Hematopoietic multipotent progenitor cell treated with erythropoietin and hydrocortisone succinate and interleukin-3 and kit ligand, for 4 days (in vitro differentiated cells): ENCODE data around the gene PUM1.
A peak's percentile ranks its signal among the peaks of the same experiment; 100 is the strongest.

ENCODE experiments used
- DNase-seq: peaks from one replicate; pipeline ENCODE4 v3.0.0-alpha.2; 2015

Gene PUM1

DNA sequence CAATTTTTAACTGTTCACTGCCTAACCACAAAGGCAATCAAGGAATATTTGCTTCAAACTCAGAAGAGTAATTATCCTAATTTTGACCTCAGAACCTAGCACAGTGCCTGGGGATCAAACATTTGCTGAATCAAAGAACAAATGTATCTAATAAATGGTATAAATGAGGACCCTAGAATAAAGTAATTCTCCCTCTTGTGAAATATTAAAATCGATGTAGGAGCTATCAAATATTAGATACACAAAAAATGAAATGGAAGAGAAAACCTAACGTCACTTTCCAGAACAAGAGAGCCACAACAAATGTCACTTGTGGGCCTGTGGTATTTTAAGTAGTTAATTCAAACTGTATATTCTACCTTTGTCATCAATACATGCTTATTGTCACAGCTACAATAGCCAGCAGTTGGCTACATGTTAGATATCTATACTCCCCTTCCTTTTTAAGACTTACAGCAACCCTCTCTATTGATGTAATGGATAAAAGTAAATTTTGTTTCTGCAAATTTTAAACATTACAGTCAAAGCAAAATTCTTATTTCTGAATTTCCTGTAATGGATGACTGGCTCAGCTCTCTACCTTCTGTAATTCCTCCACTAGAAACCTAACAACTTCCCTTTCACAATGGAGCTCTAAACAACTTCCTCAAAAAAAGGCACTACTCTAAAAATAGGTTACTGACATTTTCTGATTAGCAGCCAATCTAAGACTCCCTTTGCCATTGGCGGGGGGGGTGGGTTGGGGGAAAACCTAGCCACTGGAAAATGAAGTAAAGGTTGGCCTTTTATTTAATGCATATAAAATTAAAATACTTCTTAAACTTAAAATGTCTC is 37.6 kb downstream of the PUM1 start:
- DNase-seq, result peak; percentile 85

DNA sequence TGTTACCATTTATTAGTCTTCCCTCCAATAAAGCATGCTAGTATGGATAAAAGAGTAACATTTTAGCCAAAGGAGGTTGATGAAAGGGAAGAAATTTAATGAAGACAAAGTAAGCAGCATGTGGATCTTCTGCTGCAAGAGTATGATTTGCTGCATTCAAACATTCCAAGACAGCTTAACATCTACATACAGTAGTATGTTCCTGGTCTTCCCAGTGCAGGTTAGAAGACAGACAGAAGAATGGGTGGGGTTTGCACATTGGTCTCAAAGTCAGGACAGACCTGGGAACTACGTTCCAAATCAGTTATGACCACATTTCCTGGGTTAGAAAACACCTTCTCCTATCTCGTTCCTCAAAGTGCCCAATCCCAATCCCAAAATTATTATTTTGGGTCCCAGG is 43.3 kb downstream of the PUM1 start:
- no peak for DNase-seq

DNA sequence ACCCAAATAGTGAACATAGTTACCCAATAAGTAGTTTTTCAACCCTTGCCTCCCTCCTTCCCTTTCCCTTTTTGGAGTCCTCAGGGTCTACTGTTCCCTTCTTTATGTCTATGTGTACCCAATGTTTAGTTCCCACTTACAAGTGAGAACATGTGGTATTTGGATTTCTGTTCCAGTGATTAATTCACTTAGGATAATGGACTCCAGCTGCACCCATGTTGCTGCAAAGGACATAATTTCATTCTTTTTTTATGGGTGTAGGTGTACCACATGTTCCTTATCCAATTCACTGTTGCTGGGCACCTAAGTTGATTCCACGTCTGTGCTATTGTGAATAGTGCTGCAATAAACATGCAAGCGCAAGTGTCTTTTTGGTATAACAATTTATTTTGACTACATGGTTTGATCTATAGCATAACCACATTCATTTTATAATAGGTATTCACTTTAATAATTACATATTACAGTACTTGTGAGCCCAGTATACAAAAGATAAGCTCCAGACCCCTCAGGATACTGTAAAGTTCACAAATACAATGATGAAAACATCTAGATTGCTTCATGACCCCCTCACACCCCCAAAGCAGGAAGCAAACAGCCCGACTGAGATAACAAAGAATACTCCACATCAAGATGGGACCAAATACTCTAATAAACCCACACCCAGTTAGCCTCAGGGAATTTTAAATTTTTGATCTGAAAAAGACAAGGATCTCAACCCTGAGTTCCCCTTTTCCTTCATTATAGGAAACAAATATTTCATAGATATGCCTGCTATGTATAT is 45.3 kb downstream of the PUM1 start:
- peak; percentile 25 for DNase-seq

DNA sequence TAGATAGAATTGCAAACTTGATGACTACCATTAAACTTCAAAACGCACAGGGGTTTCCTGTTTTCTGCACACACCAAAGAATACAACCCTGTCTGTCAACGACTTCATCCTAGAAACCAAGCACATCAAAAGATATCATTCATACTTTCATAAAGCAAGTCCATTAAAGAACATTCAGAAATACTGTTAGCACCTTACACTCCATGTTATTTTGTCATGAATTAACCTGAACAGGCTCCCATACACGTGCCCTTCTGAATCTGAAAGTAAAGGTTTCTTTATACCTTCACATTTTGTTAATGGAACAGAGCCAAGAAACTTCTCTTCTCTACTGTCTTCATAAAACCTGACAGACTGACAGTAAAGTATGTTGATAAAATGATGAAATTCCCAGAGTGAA is 46.1 kb downstream of the PUM1 start:
- DNase-seq, result no peak

DNA sequence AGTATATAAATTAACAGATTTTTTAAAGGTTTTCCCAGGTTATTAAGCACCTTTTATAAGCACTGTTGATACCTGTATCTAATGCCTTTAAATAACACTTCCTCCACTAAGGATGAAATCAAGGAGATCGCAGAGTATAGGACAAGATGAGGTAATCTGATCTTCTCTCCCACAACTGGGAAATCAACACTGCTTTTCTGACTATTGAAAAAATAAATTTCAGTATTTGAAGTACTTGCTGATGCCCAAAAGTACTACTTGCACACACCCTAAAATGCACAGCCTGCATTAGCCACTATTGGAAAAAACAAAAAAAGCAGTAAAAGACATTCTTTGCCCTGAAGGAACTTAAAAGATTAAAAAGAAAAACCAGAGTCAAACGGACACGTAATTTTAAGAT is 48.6 kb downstream of the PUM1 start:
- DNase-seq, result no peak

DNA sequence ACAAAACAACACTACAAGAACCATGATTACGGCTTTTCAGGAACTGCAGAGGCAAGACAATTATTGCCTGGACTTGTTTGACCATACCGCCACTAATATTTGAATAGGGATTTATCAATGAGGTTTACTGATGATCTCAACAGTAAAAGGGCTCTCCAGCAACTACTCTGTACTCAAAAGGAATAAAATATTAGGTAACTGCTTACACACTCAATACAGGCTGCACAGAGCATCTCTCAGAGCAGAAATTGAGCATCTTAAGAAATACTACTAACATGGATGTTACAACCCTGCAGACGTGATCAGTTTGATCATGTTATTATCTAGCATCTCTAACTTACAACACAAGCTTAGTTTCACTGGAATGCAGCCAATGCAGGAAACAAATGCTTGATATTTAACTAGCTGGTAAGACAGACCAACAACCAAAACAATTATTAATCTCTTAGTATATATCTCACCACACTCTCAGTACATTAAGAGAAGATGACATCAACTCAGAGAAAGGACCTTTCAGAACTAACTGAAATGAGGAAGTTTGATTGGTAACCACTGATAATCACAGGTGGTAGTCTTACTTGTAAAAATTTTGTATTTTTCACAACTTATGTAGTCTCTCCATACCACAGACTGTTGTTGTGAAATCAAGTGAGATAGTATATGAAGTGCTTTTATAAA is 52.2 kb downstream of the PUM1 start:
- DNase-seq, result peak; percentile 70

DNA sequence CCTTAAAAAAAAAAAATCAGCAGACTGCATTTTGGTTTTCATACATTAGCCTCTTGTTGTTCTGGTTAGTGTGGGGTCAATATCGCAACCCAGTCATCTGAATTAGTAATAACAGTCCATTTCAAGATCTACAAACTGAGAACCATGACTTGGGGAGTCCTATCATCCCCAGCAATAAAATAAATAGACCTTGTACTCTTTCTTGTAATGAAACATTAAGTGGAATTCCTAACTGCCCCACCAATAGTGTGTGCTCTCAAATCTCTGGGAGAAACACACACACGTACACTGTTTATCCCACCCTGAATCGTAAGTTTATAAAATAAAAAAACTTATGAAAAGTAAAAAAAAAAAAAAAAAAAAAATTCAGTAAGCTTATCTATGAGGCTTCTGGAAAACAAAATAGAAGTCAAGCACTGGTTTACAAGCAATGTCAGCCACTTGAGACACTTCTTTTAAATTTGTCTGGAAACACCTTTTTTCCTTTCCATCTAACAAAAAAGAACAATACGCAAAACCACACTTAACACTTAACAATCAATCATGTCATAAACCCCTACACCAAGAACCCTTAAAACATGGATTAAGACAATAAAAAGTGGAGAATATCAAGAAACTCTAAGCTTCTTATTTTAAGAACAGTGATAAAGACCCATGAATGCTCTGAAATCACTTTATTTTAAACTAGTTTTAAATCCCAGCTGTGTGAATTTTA is 53.1 kb downstream of the PUM1 start:
- DNase-seq, result no peak

DNA sequence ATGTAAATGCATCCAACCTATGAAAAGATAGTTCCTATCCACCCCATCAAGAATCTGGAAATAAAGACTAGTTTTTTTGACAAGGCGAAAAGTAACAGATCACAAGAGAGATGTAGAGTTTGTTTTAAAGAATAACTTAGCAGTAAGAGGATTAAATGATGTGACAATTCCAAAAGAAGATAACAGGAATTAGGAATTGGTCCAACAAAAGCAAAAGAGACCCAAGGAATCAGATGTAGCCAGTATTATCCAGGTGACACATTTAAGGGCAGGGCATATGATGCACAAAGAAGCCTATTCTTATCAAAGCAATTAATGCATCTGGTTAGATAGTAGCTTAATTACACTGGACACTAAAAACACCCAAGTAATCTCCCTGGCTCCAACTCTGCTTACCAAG is 53.8 kb downstream of the PUM1 start:
- DNase-seq, result no peak

DNA sequence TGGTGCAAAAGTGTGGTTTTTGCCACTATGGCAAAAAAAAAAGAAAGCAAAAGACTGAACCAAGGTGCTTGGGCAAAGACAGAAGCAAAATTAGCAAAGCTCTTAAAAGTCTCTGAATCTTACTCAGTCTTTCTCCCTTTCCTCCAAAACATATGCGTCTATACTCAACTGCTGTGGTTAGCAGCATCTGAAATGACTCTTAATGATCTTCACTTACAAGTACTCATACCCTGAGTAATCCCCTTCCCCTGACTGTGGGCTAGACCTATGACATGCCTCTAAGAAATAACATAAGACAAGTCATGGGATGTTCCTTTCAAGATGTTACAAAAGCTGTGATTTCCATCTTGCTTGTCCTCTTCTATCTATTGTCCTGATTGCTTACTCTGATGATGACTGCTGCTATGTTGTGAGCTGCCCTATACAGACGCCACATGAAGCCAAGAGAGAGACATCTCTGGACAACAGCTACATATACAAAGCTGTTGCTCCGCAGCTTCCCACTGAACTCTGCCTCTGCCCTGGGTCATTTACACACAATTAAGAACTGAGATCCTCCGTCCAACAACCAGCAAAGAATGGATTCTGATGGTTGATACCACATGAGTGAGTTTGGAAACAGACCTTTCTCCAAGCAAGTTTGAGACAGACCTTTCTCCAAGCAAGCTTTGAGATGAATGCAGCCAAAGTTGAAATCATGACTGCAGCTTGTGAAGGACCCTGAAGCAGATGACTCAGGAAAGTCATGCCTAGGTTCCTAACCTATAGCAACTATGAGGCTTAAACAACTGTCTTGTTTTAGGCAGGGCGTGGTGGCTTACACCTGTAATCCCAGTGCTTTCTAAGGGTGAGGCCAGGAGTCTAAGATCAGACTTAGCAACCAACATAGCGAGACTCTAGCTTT is 55.2 kb downstream of the PUM1 start:
- no peak for DNase-seq

DNA sequence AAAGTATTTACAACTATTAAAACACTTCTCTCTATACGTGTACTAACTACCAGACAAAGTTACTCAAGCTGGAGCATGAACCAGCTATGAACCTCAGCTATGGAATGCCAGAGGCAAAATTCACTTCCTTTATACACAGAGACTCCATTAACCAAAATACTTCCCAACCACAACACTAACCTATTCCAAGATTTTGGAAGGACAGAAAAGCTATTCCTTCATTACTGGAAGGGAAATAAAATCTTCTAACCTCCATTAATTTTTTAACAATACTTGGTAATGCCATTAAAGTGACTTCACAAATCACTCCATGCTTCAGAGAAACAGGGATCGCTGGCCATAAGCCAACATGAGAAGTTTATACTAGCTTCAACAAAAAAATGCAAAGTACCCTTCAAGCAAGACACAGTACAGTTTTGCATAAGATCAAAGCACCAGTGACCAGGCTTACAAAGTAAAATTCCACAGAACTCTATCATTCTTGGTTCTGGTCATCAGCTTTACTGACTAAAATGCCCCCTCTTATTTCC is 58.0 kb downstream of the PUM1 start:
- DNase-seq, result no peak

DNA sequence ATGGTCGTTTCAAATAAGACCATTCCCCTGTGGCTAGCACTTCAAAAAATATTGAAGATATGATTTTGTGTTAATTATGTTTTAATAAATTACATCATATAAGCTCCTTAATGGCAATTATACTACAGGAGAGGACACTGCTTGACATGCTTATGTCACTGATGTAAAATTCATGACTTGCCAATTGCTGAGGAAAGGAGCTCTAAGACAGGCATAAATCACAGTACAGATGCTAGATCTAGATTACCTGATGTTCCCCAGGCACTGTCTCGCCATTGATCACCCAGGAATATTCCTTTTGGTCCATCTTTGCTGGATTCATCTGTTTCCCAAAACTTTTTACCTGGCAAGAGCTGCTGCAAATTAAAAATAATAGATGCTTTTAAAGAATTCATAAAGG is 58.8 kb downstream of the PUM1 start:
- DNase-seq, result no peak

DNA sequence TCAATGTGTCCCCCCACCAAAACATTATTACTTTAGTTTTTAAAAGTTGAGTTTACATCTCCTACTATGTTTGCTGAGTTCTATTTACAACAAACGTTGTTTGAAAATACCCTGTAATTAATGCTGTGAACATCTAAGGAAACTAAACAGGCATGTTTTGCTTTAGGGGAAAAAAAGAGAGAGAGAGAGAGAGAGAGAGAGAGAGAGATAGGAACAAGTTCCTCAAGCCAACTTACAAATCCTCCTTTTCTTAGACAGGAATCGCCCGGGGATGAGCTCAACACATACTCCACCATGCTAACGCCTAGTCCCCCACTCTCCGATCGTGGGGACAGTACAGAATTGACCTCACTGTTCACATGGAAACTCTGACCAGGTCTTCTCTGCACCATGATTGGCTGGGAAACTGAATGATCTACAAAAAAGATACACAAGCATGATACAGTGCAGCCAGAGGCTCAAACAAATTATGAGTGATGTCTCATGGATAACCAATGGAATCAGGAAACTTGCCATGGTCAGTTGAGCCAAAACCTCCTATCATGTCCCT is 59.8 kb downstream of the PUM1 start:
- no peak for DNase-seq

DNA sequence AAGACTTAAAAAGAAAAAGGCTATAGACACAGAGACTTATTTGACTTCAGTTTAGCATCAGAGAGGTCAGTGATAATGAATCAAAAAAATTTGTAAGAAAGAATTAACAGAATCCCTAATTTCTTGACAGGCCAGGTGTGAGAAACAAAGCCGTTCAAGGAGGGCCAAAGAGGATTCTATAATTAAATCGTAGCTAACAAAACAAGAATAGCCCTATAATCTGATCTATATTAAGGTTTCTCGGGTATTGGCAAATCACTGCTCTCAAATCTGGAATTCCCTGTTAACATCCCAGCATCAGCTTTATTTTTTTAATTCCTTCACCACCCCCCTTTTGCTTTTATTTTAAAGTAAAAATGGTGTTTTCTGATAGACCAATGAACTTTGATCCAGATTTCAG is 60.3 kb downstream of the PUM1 start:
- DNase-seq, result no peak

DNA sequence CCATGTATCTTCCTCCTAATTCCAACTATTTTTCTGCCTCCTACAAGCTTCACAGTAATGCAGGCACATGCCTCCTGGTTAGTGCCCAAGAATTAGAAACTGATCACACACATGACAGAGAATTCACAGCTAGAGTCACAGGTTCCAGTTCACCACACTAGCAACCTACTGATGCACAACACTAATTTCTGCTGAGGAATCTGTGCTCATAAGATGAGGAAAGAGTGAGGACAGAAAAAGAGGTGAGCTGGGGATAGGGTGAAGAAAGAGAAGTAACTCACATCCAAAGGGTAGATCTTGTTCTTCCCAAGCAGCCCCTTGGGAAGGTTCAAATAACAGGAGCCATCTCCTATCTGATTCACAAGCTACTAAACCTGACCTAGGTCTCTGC is 61.3 kb downstream of the PUM1 start:
- DNase-seq, result no peak

DNA sequence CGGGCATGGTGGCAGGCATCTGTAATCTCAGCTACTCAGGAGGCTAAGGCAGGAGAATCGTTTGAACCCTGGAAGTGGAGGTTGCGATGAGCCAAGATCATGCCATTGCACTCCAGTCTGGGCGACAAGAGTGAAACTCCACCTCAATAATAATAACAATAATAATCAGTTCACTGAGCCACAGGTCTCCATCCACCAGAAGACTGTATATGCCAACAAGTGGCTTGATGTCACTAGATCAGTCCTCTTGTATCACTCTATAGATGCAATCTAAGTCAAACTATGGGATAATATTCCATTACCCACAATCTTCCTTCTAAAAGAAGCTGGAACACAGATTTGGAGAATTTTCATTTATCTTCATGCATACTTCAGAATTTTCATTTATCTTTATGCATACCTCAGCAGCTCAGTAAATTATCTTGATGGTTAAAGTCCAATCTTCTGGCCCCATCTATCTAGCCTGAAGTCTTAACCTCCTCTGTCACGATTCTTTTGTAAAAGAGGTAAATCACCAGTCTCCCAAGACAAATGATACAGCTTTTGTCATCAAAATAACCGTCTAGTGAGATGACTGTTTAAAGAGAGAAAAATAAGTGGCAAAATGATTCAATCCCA is 61.8 kb downstream of the PUM1 start:
- DNase-seq, result no peak

DNA sequence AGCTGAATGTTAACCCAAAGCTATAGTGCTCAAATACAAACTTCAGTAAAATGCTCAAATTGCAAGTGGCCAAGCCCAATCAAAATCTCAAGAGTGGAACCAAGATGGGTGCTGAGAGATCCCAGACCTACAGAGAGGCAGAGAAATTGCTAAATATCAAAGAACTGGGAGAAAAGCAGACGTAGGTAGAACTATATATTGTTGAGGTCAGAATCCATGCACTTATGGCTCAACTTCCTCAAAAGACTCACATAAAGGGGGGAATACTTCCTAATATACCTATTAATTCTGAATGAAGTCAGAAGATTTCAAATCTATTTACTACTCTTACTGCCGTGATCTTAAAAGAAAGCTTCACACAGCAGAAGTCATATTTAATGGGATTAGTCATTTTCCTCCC is 65.2 kb downstream of the PUM1 start:
- DNase-seq, result no peak

DNA sequence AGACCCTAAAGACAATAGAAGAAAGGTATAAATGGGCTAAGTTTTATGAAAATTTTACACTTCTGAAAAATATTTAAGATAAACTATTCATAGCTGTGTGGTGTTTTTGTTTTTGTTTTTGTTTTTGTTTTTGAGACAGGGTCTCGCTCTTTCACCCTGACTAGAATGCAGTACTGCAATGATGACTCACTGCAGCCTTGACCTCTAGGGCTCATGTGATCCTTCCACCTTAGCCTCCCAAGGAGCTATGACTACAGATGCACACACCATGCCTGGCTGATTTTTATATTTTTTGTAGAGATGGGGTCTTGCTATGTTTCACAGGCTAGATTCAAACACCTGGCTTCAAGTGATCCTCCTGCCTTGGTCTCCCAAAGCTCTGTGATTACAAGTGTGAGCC is 66.6 kb downstream of the PUM1 start:
- no peak for DNase-seq

DNA sequence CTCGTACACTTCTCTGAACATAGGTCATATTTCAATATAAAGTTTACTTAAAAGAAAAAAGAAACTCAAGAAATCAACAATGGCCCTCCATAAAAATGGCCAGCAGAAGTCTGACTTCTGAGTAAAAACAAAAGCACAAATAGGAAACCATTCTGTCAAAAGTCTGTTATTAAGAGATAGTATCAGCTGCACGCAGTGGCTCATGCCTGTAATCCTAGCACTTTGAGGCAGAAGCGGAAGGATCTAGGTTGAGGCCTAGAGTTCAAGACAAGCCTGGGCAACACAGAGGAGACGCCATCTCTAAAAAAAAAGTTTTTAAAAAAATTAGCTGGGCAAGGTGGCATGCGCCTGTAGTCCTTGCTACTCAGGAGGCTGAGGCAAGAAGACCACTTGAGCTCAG is 67.3 kb downstream of the PUM1 start:
- no peak for DNase-seq

DNA sequence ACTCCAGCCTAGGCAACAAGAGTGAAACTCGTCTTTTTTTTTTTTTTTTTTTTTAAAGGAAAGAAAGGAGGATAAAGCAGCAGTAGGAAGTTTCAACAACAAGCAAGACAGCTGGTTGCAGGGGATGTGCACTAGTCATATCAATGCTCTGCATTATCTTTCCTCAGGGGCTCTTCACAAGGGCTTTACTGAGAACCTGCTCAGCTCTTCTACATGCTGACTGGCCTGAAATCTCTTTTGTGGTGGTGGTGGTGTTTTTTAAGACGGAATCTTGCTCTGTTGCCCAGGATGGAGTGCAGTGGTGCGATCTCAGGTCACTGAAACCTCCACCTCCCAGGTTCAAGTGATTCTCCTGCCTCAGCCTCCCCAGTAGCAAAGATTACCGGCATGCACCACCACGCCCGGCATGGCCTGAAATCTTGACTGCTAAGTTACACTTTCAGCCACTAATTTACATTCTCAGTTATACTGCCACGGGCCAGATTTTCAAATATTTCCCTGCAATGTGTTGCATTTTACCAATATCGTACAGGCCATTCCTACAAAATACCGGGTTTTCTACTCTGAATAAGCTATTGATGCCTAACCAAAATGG is 68.0 kb downstream of the PUM1 start:
- no peak for DNase-seq

DNA sequence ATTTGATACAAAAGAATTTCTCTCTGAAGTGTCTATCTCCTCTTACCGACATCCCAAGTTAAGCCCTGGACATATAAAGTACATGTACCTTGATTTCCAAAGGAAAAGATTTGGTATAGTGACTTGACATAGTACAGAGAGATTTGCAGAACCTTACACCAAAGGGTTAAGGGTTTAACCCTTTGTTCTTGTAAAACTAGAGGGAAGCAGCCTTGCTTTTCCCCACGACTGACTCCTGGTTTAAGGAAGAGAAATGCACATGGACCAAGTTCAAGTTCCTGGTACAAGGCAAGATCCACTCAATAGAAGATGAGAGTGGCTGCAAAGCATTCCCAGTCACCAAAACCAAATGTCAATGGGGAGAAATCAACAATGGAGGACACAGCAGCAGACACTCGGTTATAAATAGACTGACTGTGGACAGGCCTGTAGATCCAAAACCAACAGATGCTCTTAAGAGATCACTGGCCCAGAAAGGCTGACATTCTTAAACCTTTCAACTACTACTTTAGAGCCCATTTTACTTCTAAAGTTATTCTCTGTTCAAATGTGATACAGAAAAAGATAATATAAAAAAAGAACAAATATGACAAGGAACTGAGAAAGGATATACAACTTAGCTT is 69.4 kb downstream of the PUM1 start:
- no peak for DNase-seq
